H1 (cell line): Measurements from ENCODE around the gene SLC7A6OS. TPM values are rescaled to one million over a fixed set of nuclear protein-coding genes. Genes with fewer than 3 reads are reported as not detected.

Experiments used
- CTCF ChIA-PET: fragments of 300-600 bp; sonication (Branson Sonifier 250); formaldehyde crosslinking; loops from one replicate; lab custom pipeline; 2021; ENCODE audit not compliant: partially characterized antibody; lab: Charles Lee
- POLR2A ChIA-PET: fragments of 300-600 bp; sonication (Branson Sonifier 250); formaldehyde crosslinking; loops from one replicate; lab custom pipeline; 2021; ENCODE audit warnings: inconsistent platforms; ENCODE audit not compliant: partially characterized antibody; lab: Charles Lee
- DNase-seq, 2 experiments: peaks; one replicate each; pipeline versions ENCODE4 v3.0.0 to v3.0.0-alpha.2; 2010 to 2022; ENCODE audit warnings: low spot score in 2 of 2, low read depth in 1 of 2, mixed read lengths in 1 of 2
- FAIRE-seq: peaks from 2 replicates; lab custom pipeline; 2011; peaks lifted over from hg19 to GRCh38; lab: Jason Lieb, UNC
- H2AFZ ChIP-seq: 2 replicates; pipeline ENCODE4 v1.8.1; 2012; ENCODE audit warnings: low read length, inconsistent platforms
- H2AK5ac ChIP-seq: 2 replicates; pipeline ENCODE4 v1.6.1; 2013; ENCODE audit warnings: low read depth, low read length
- H2BK120ac ChIP-seq: replicated peaks from 2 replicates; pipeline ENCODE3; 2013; ENCODE audit warnings: low read depth, low read length, inconsistent platforms
- H2BK12ac ChIP-seq: 2 replicates; pipeline ENCODE4 v1.6.1; 2013; ENCODE audit warnings: low read depth, low read length
- H2BK15ac ChIP-seq: 2 replicates; pipeline ENCODE4 v1.6.1; 2013; ENCODE audit warnings: low read length
- H2BK20ac ChIP-seq: 2 replicates; pipeline ENCODE4 v1.6.1; 2013; ENCODE audit warnings: low read length
- H2BK5ac ChIP-seq: 2 replicates; pipeline ENCODE4 v1.6.1; 2013; ENCODE audit warnings: low read depth, low read length
- H3K14ac ChIP-seq: 2 replicates; pipeline ENCODE4 v1.6.1; 2013; ENCODE audit warnings: inconsistent platforms; ENCODE audit not compliant: insufficient read length
- H3K18ac ChIP-seq: 2 replicates; pipeline ENCODE4 v1.6.1; 2013; ENCODE audit warnings: low read length; ENCODE audit errors: extremely low read depth
- H3K23ac ChIP-seq: 2 replicates; pipeline ENCODE4 v1.6.1; 2013; ENCODE audit warnings: inconsistent platforms; ENCODE audit not compliant: insufficient read length
- H3K23me2 ChIP-seq: 2 replicates; pipeline ENCODE4 v1.6.1; 2013; ENCODE audit warnings: low read depth, low read length
- H3K27ac ChIP-seq: 2 replicates; pipeline ENCODE4 v1.6.1; 2011; ENCODE audit warnings: low read depth, low read length, inconsistent platforms
- H3K27me3 ChIP-seq, 4 experiments: replicated peaks in 1 of 4; 1 replicate in 1 of 4; 2 replicates in 3 of 4; pipeline versions ENCODE4 v1.6.1 to v1.8.1; 2011 to 2013; ENCODE audit warnings: low read length in 3 of 4, mild to moderate bottlenecking in 3 of 4, inconsistent platforms in 2 of 4, mixed read lengths in 2 of 4, moderate library complexity in 1 of 4; ENCODE audit not compliant: control insufficient read depth in 3 of 4, insufficient read depth in 3 of 4; ENCODE audit errors: extremely low read depth in 1 of 4
- H3K36me3 ChIP-seq, 4 experiments: 2 replicates each; pipeline versions ENCODE4 v1.6.1 to v1.8.1; 2011 to 2013; ENCODE audit warnings: mild to moderate bottlenecking in 4 of 4, low read length in 3 of 4, moderate library complexity in 2 of 4, control low read depth in 1 of 4, inconsistent platforms in 1 of 4; ENCODE audit not compliant: insufficient read depth in 4 of 4, control insufficient read depth in 2 of 4
- H3K4ac ChIP-seq: replicated peaks from 2 replicates; pipeline ENCODE3; 2013; ENCODE audit warnings: low read length, low read depth, mixed read lengths, inconsistent platforms; ENCODE audit not compliant: insufficient read length
- H3K4me1 ChIP-seq, 4 experiments: replicated peaks in 1 of 4; 1 replicate in 1 of 4; 2 replicates in 3 of 4; pipeline versions ENCODE4 v1.6.1 to v1.8.1; 2011 to 2013; ENCODE audit warnings: low read length in 3 of 4, inconsistent platforms in 2 of 4, mixed read lengths in 1 of 4; ENCODE audit not compliant: insufficient read depth in 4 of 4, control insufficient read depth in 3 of 4
- H3K4me2 ChIP-seq, 2 experiments: 2 replicates each; pipeline versions ENCODE4 v1.6.1 to v1.8.1; 2011 to 2013; ENCODE audit warnings: low read depth in 2 of 2, low read length in 2 of 2, control low read depth in 1 of 2, inconsistent platforms in 1 of 2, mild to moderate bottlenecking in 1 of 2; ENCODE audit not compliant: insufficient read depth in 1 of 2
- H3K4me3 ChIP-seq, 4 experiments: fragments of 200-600, 300-600 bp in 1 of 4; sonication (generic), shearing (Covaris generic), sonication (Bioruptor Twin) in 1 of 4; 2 replicates each; pipeline versions ENCODE4 v1.5.1 to v1.8.1; 2011 to 2016; ENCODE audit warnings: low read length in 4 of 4, low read depth in 3 of 4, control low read depth in 2 of 4, inconsistent platforms in 2 of 4, mild to moderate bottlenecking in 2 of 4, mixed read lengths in 1 of 4, moderate library complexity in 1 of 4; ENCODE audit not compliant: insufficient read depth in 2 of 4; ENCODE audit errors: extremely low read depth in 1 of 4
- H3K56ac ChIP-seq: replicated peaks from 2 replicates; pipeline ENCODE3; 2013; ENCODE audit warnings: low read depth, mild to moderate bottlenecking, mixed read lengths, low read length, inconsistent platforms; ENCODE audit not compliant: insufficient read length
- H3K79me1 ChIP-seq: 2 replicates; pipeline ENCODE4 v1.6.1; 2013; ENCODE audit warnings: low read depth, low read length, control low read depth
- H3K79me2 ChIP-seq, 2 experiments: 2 replicates each; pipeline versions ENCODE4 v1.6.1 to v1.8.1; 2012 to 2013; ENCODE audit warnings: low read length in 2 of 2, mild to moderate bottlenecking in 2 of 2, inconsistent platforms in 1 of 2; ENCODE audit not compliant: insufficient read depth in 2 of 2, control insufficient read depth in 1 of 2
- H3K9ac ChIP-seq, 4 experiments: replicated peaks in 1 of 4; 1 replicate in 1 of 4; 2 replicates in 3 of 4; pipeline versions ENCODE4 v1.6.1 to v1.8.1; 2011 to 2013; ENCODE audit warnings: low read depth in 3 of 4, low read length in 3 of 4, control low read depth in 2 of 4, mild to moderate bottlenecking in 2 of 4, moderate library complexity in 2 of 4, inconsistent platforms in 1 of 4; ENCODE audit errors: extremely low read depth in 1 of 4
- H3K9me3 ChIP-seq, 2 experiments: 2 replicates each; pipeline versions ENCODE4 v1.6.1 to v1.8.1; 2012 to 2013; ENCODE audit warnings: mild to moderate bottlenecking in 2 of 2, moderate library complexity in 2 of 2, control low read depth in 1 of 2, inconsistent platforms in 1 of 2, low read depth in 1 of 2, low read length in 1 of 2, mixed read lengths in 1 of 2; ENCODE audit not compliant: insufficient read depth in 2 of 2
- H4K20me1 ChIP-seq, 2 experiments: replicated peaks in 1 of 2; 2 replicates each; pipeline versions ENCODE3 to v1.8.1; 2011 to 2013; ENCODE audit warnings: inconsistent platforms in 2 of 2, low read length in 2 of 2, mild to moderate bottlenecking in 1 of 2; ENCODE audit not compliant: insufficient read depth in 2 of 2, control insufficient read depth in 1 of 2
- H4K5ac ChIP-seq: 2 replicates; pipeline ENCODE4 v1.6.1; 2013; ENCODE audit warnings: low read length, low read depth, mixed read lengths, inconsistent platforms; ENCODE audit not compliant: insufficient read length
- H4K8ac ChIP-seq: 2 replicates; pipeline ENCODE4 v1.8.0; 2013; ENCODE audit warnings: mild to moderate bottlenecking, moderate library complexity, low read length, inconsistent platforms; ENCODE audit not compliant: insufficient read depth; ENCODE audit errors: extremely low read depth
- H4K91ac ChIP-seq: replicated peaks from 2 replicates; pipeline ENCODE3; 2013; ENCODE audit warnings: low read length, mixed read lengths, inconsistent platforms; ENCODE audit not compliant: insufficient read length
- BRCA1 ChIP-seq: IDR thresholded peaks from 2 replicates; pipeline ENCODE4 v1.6.1; 2012; ENCODE audit warnings: low read depth, low read length, improper control_type of control experiment
- CBX8 ChIP-seq: fragments of 300-800, 300-1000 bp; sonication (generic); IDR thresholded peaks from 2 replicates; pipeline ENCODE4 v1.7.1; 2016; ENCODE audit warnings: low read depth, low read length, borderline replicate concordance
- CHD1 ChIP-seq: IDR thresholded peaks from 2 replicates; pipeline ENCODE4 v1.6.1; 2012; ENCODE audit warnings: low read depth, low read length, improper control_type of control experiment
- HDAC6 ChIP-seq: IDR thresholded peaks from one replicate; pipeline ENCODE4 v1.7.1; 2012; ENCODE audit warnings: low read depth, mild to moderate bottlenecking, inconsistent platforms, low read length, moderate library complexity
- PHF8 ChIP-seq: fragments of 200-600 bp; sonication (generic); conservative IDR thresholded peaks from 2 replicates; pipeline ENCODE4 v1.7.1; 2012; ENCODE audit warnings: low read depth, mild to moderate bottlenecking, inconsistent platforms, low read length, moderate library complexity
- POLR2A ChIP-seq, 2 experiments: IDR thresholded peaks; 1 replicate in 1 of 2; 2 replicates in 1 of 2; pipeline ENCODE4 v1.6.1; 2011; ENCODE audit warnings: low read depth in 2 of 2, low read length in 2 of 2, mild to moderate bottlenecking in 2 of 2; ENCODE audit errors: control extremely low read depth in 1 of 2
- POLR2AphosphoS5 ChIP-seq: IDR thresholded peaks from 2 replicates; pipeline ENCODE4 v1.6.1; 2011; ENCODE audit warnings: low read depth, low read length
- POU5F1 ChIP-seq: IDR thresholded peaks from 2 replicates; pipeline ENCODE4 v1.6.1; 2011; ENCODE audit warnings: low read depth, mild to moderate bottlenecking, low read length, moderate library complexity
- RBBP5 ChIP-seq: IDR thresholded peaks from 2 replicates; pipeline ENCODE4 v1.7.1; 2012; ENCODE audit warnings: low read depth, mild to moderate bottlenecking, inconsistent platforms, low read length, moderate library complexity, borderline replicate concordance
- RFX5 ChIP-seq: IDR thresholded peaks from 2 replicates; pipeline ENCODE4 v1.6.1; 2011; ENCODE audit warnings: low read depth, low read length, improper control_type of control experiment, borderline replicate concordance
- TAF1 ChIP-seq: IDR thresholded peaks from 2 replicates; pipeline ENCODE4 v1.6.1; 2011; ENCODE audit warnings: mild to moderate bottlenecking, low read depth, low read length
- WGBS, 2 experiments: shearing (Covaris generic) in 1 of 2; methylation state at CpG; one replicate each; pipeline versions ENCODE4 v1.1.6 to v1.1.7; 2013 to 2015; ENCODE audit warnings: low lambda C conversion rate in 2 of 2, mixed read lengths in 2 of 2, inconsistent platforms in 1 of 2, low coverage in 1 of 2, missing lambda C conversion rate in 1 of 2; ENCODE audit not compliant: insufficient replicate concordance in 2 of 2, insufficient coverage in 1 of 2, insufficient read length in 1 of 2; ENCODE audit errors: extremely low coverage in 1 of 2, missing lambda C conversion rate in 1 of 2; 5-methylcytosine and 5-hydroxymethylcytosine counted together
- polyA plus RNA-seq, 7 experiments: library from polyadenylated mRNA; depleted of rRNA in 3 of 7; stranded (reverse) in 5 of 7; unstranded in 2 of 7; fragments of >200 nt in 5 of 7; fragments of 200-250 nt in 2 of 7; gene quantifications; 1 replicate in 5 of 7; 2 replicates in 1 of 7; 4 replicates in 1 of 7; pipeline versions ENCODE4 v1.2.1 to v1.2.3, GENCODE V29; 2011 to 2013; ENCODE audit warnings: missing spikeins in 2 of 7, mixed read lengths in 2 of 7
- total RNA-seq: library from RNA; stranded (reverse); fragmentation: NEBNext Ultra II Directional; extraction: Animal tissue kit (Norgen Biotek cat#: 25700); gene quantifications from 2 replicates; pipeline ENCODE4 v1.2.1, GENCODE V29; 2021
- TF ChIP-seq, protein P1 (sequence below): IDR thresholded peaks from 2 replicates; pipeline ENCODE4 v1.6.1; 2012; ENCODE audit warnings: inconsistent platforms
- TF ChIP-seq, protein P2 (sequence below): IDR thresholded peaks from 2 replicates; pipeline ENCODE4 v1.6.1; 2012; ENCODE audit warnings: low read length, inconsistent platforms

The SLC7A6OS gene
- total and polyA plus RNA-seq, 2 of the 8 experiments (the other 6 are each of a cell fraction or from before 2014, with no cell fraction given) = 7.3 to 21.3 TPM

DNA sequence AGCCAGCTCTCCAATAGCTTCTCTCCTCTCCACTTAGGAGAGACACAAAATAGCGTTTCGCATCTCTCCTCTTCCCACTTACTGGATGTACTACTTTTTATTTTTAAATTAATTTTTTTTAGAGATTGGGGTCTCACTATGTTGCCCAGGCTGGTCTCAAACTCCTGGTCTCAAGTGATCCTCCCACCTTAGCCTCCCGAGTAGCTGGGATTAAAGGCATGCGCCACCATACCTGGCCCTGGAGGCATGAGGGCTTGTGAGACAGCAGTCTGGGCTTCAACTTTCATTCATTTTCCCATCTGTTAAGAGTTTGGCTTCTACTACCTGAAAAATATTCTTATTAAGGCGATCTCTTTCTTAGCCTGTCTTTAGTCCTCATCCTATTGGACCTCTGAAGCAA lies 18.3 kb downstream of the SLC7A6OS start:
- H3K27me3 ChIP-seq = no peaks in the 10 kb centered on the region
- H2BK12ac ChIP-seq = no peak overlapping the region
- no peak overlapping the region for H3K27ac ChIP-seq
- H3K4ac ChIP-seq = no peak overlapping the region
- H4K8ac ChIP-seq = no peak overlapping the region
- H4K20me1 ChIP-seq = peaks cover 4 to 5% of the 10 kb centered on the region in 2 experiments
- H2BK5ac ChIP-seq = no peak overlapping the region
- FAIRE-seq (no peak), DNase-seq (no peak)
- no peaks in the 10 kb centered on the region for H3K79me1 ChIP-seq
- H3K79me2 ChIP-seq = no peaks in the 10 kb centered on the region
- H3K36me3 ChIP-seq = peaks cover 0 to 20% (median 9%) of the 10 kb centered on the region in 4 experiments; a peak in 5 of 8 replicates
- H4K91ac ChIP-seq = no peak overlapping the region
- H2BK15ac ChIP-seq = no peak overlapping the region
- ChIA-PET CTCF (interaction anchor here (20.4 kb wide), 1 partner anchor 31 kb away, joined by 233 read pairs; the partner anchor contains the start of gene SLC7A6), POLR2A (interaction anchor here (1.1 kb wide), 1 partner anchor 28 kb away, joined by 4 read pairs; the partner anchor contains the start of gene SLC7A6)
- no peaks in the 10 kb centered on the region for H3K9me3 ChIP-seq
- no peaks in the 10 kb centered on the region for H3K4me1 ChIP-seq
- no peak overlapping the region for H3K9ac ChIP-seq
- no peak overlapping the region for H3K14ac ChIP-seq
- H2AFZ ChIP-seq = no peak overlapping the region
- H3K23me2 ChIP-seq = no peaks in the 10 kb centered on the region; the same call in 1 of the 2 replicates
- no peak overlapping the region for H4K5ac ChIP-seq
- no peak overlapping the region for H2AK5ac ChIP-seq
- H3K23ac ChIP-seq = no peak overlapping the region
- H3K4me3 ChIP-seq = no peak overlapping the region
- no peak overlapping the region for H3K4me2 ChIP-seq
- WGBS, 2 experiments = 94% methylated on average over 5 of the region's 5 CpGs; no CpG with 5 or more reads in 1 of the 2 experiments
- no peak overlapping the region for H3K56ac ChIP-seq
- no peak overlapping the region for H2BK20ac ChIP-seq
- no peak overlapping the region for H3K18ac ChIP-seq
- H2BK120ac ChIP-seq = no peak overlapping the region
- TF ChIP-seq POLR2AphosphoS5 (no peak), PHF8 (no peak), RFX5 (no peak), HDAC6 (no peak), RBBP5 (no peak), BRCA1 (no peak), CHD1 (no peak), CBX8 (no peak), POU5F1 (no peak), TAF1 (no peak), POLR2A (IDR thresholded peaks at IDR 0.05; ENCODE audit: control extremely low read depth in 1 of 2, low read depth in 2 of 2, low read length in 2 of 2) (no peak)
- TF ChIP-seq, protein P1, sequence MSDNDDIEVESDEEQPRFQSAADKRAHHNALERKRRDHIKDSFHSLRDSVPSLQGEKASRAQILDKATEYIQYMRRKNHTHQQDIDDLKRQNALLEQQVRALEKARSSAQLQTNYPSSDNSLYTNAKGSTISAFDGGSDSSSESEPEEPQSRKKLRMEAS = no peak
- TF ChIP-seq, protein P2, sequence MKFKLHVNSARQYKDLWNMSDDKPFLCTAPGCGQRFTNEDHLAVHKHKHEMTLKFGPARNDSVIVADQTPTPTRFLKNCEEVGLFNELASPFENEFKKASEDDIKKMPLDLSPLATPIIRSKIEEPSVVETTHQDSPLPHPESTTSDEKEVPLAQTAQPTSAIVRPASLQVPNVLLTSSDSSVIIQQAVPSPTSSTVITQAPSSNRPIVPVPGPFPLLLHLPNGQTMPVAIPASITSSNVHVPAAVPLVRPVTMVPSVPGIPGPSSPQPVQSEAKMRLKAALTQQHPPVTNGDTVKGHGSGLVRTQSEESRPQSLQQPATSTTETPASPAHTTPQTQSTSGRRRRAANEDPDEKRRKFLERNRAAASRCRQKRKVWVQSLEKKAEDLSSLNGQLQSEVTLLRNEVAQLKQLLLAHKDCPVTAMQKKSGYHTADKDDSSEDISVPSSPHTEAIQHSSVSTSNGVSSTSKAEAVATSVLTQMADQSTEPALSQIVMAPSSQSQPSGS = no peak
